Endothelial cell of umbilical vein (primary cell): ENCODE results near the gene SDC3. TPM values are rescaled to one million over a fixed set of nuclear protein-coding genes. Genes with fewer than 3 reads are reported as not detected.

Experiments used
- BruUV-seq: library from RNA; stranded (reverse); fragments of 400-500 nt; replicated peaks from 2 replicates; lab custom pipeline; 2021; lab: Mats Ljungman, UMichigan
- CTCF ChIA-PET: fragments of 300-600, 350-600 bp; sonication (Branson Sonifier 250); formaldehyde crosslinking; loops from one replicate; lab custom pipeline; 2021; ENCODE audit warnings: antibody characterized with exemption, inconsistent platforms; lab: Charles Lee
- POLR2A ChIA-PET: fragments of 300-600, 350-600 bp; sonication (Branson Sonifier 250); formaldehyde crosslinking; loops from one replicate; lab custom pipeline; 2021; ENCODE audit warnings: antibody characterized with exemption, inconsistent platforms; lab: Charles Lee
- DNase-seq: peaks from one replicate; pipeline ENCODE4 v3.0.0-alpha.2; 2011; ENCODE audit warnings: low read depth, low spot score
- FAIRE-seq: peaks from 2 replicates; lab custom pipeline; 2011; peaks lifted over from hg19 to GRCh38; lab: Jason Lieb, UNC
- H2AFZ ChIP-seq: 2 replicates; pipeline ENCODE4 v1.6.0; 2012; ENCODE audit warnings: low read depth, low read length, control low read depth, inconsistent platforms
- H3K27ac ChIP-seq: 2 replicates; pipeline ENCODE4 v1.5.1; 2011; ENCODE audit warnings: low read depth, mild to moderate bottlenecking, control low read depth, low read length, moderate library complexity; ENCODE audit not compliant: insufficient read depth
- H3K27me3 ChIP-seq, 2 experiments: 2 replicates each; pipeline versions ENCODE4 v1.6.0 to v1.6.1; 2011; ENCODE audit warnings: low read length in 2 of 2, mixed read lengths in 1 of 2; ENCODE audit not compliant: control insufficient read depth in 2 of 2, insufficient read depth in 2 of 2
- H3K36me3 ChIP-seq, 2 experiments: 2 replicates in 1 of 2; 3 replicates in 1 of 2; pipeline ENCODE4 v1.5.1; 2011; ENCODE audit warnings: low read length in 2 of 2, mild to moderate bottlenecking in 1 of 2, moderate library complexity in 1 of 2; ENCODE audit not compliant: control insufficient read depth in 2 of 2, insufficient read depth in 2 of 2; ENCODE audit errors: extremely low read depth in 1 of 2
- H3K4me1 ChIP-seq: 3 replicates; pipeline ENCODE4 v1.5.1; 2011; ENCODE audit warnings: mild to moderate bottlenecking, low read length; ENCODE audit not compliant: control insufficient read depth, insufficient read depth; ENCODE audit errors: extremely low read depth
- H3K4me2 ChIP-seq: 2 replicates; pipeline ENCODE4 v1.6.1; 2011; ENCODE audit warnings: low read length, control low read depth, mixed read lengths; ENCODE audit not compliant: insufficient read depth
- H3K4me3 ChIP-seq, 3 experiments: fragments of 200-600 bp in 1 of 3; sonication (generic), shearing (Covaris generic) in 1 of 3; replicated peaks in 1 of 3; 2 replicates each; pipeline ENCODE4 v1.5.1; 2011 to 2016; ENCODE audit warnings: control low read depth in 3 of 3, low read length in 3 of 3, mild to moderate bottlenecking in 2 of 3, inconsistent platforms in 1 of 3, low read depth in 1 of 3, moderate library complexity in 1 of 3; ENCODE audit not compliant: insufficient read depth in 1 of 3
- H3K79me2 ChIP-seq: 2 replicates; pipeline ENCODE4 v1.6.0; 2012; ENCODE audit warnings: low read length, inconsistent platforms; ENCODE audit not compliant: control insufficient read depth, insufficient read depth
- H3K9ac ChIP-seq: replicated peaks from 2 replicates; pipeline ENCODE3; 2011; ENCODE audit warnings: low read length, control low read depth; ENCODE audit not compliant: insufficient read depth; ENCODE audit errors: extremely low read depth
- H3K9me1 ChIP-seq: replicated peaks from 3 replicates; pipeline ENCODE4 v1.6.0; 2011; ENCODE audit warnings: mild to moderate bottlenecking, low read length; ENCODE audit not compliant: control insufficient read depth, insufficient read depth; ENCODE audit errors: extremely low read depth
- H3K9me3 ChIP-seq: replicated peaks from 2 replicates; pipeline ENCODE4 v1.5.1; 2012; ENCODE audit warnings: low read length, inconsistent platforms; ENCODE audit not compliant: control insufficient read depth, insufficient read depth
- H4K20me1 ChIP-seq: replicated peaks from 2 replicates; pipeline ENCODE3; 2011; ENCODE audit warnings: mild to moderate bottlenecking, low read length; ENCODE audit not compliant: control insufficient read depth, insufficient read depth; ENCODE audit errors: extremely low read depth
- EZH2 ChIP-seq: IDR thresholded peaks from 2 replicates; pipeline ENCODE4 v1.6.1; 2012; ENCODE audit warnings: borderline replicate concordance, low read depth, mild to moderate bottlenecking, moderate library complexity, low read length, inconsistent platforms; ENCODE audit not compliant: severe bottlenecking
- FOS ChIP-seq: IDR thresholded peaks from 2 replicates; pipeline ENCODE4 v1.6.1; 2011; ENCODE audit warnings: mild to moderate bottlenecking, low read length, moderate library complexity, borderline replicate concordance; ENCODE audit not compliant: insufficient read depth
- GATA2 ChIP-seq: IDR thresholded peaks from 2 replicates; pipeline ENCODE4 v1.7.0; 2011; ENCODE audit warnings: low read depth, mild to moderate bottlenecking, moderate library complexity, mixed read lengths, low read length; ENCODE audit not compliant: insufficient read length, insufficient read depth
- JUN ChIP-seq: IDR thresholded peaks from 2 replicates; pipeline ENCODE4 v1.6.1; 2011; ENCODE audit warnings: borderline replicate concordance, low read depth; ENCODE audit not compliant: insufficient read length, insufficient read depth
- MYC ChIP-seq: IDR thresholded peaks from one replicate; pipeline ENCODE4 v1.6.1; 2011; ENCODE audit warnings: mild to moderate bottlenecking, low read depth, low read length
- POLR2A ChIP-seq: IDR thresholded peaks from 2 replicates; pipeline ENCODE4 v1.6.1; 2012; ENCODE audit warnings: low read depth, mild to moderate bottlenecking, control low read depth, low read length
- POLR2AphosphoS5 ChIP-seq: IDR thresholded peaks from 2 replicates; pipeline ENCODE4 v1.6.1; 2012; ENCODE audit warnings: low read depth, mild to moderate bottlenecking, control low read depth, low read length, moderate library complexity; ENCODE audit not compliant: insufficient read depth
- dilution Hi-C: fragments of 300-500 bp; cut with MboI; formaldehyde crosslinking; loops from one replicate; pipeline ENCODE4 v1.15.0; 2019; ENCODE audit warnings: low sequenced_read_pairs; ENCODE audit not compliant: extremely low pct_ligation_motif_present
- intact Hi-C: fragments of 100-400 bp; cut with micrococcal nuclease; formaldehyde crosslinking; loops from one replicate; pipeline ENCODE4 v1.10.0; 2022
- polyA plus RNA-seq, 4 experiments: library from polyadenylated mRNA; depleted of rRNA in 3 of 4; stranded (reverse) in 3 of 4; unstranded in 1 of 4; fragments of >200 nt; gene quantifications; 2 replicates each; pipeline versions ENCODE4 v1.2.1 to v1.2.3, GENCODE V29; 2011 to 2012; ENCODE audit warnings: missing spikeins in 1 of 4
- total RNA-seq: library from RNA; stranded (reverse); gene quantifications from 2 replicates; pipeline ENCODE4 v1.2.3, GENCODE V29; 2021
- TF ChIP-seq, protein P1 (sequence below): IDR thresholded peaks from 2 replicates; pipeline ENCODE4 v1.6.1; 2011; ENCODE audit not compliant: insufficient read depth, insufficient read length
- TF ChIP-seq, protein P2 (sequence below), 2 donors: IDR thresholded peaks; 1 replicate in 1 of 2; 2 replicates in 1 of 2; pipeline ENCODE4 v1.5.1; 2011; ENCODE audit warnings: low read length in 2 of 2, mild to moderate bottlenecking in 2 of 2, moderate library complexity in 2 of 2, control low read depth in 1 of 2, inconsistent platforms in 1 of 2, low read depth in 1 of 2; ENCODE audit not compliant: insufficient read depth in 1 of 2; ENCODE audit errors: extremely low read depth in 1 of 2

Gene SDC3
- total and polyA plus RNA-seq, 2 donors (not counting 3 experiments of a cell fraction or from before 2014, with no cell fraction given) = 7.1 to 25.9 TPM

DNA sequence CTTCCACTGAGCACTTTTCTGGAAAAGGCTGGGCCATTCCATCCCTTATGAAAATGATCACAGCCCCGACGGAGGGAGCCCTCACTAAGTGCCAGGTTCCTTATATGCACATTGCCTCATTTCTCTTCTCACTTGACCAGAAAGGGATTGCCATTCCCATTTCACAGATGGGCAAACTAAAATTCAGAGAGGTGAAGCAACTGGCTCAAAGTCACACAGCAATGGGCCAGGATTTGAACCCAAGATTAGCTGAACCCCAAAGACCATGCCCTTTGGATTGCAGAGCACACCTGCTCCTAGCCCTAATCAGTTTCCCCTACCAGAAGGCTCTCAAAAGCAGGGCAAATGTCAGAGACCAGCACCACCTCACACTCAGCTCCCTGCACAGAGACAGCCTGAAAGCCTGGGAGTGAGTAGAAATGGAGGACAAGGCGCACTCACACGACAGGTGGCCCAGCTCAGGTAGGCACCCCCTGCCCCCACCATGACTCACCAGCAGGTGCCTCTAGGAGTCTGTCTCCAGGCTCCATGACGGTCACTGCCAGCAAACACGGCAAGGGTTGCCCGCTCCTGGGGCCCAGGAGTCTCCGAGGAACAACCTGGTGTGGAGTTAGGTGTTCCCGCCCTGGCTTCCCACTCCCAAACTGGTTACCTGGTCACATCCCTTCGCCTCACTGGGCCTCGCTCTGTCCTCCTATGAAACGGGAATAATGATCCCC lies 21.7 kb downstream of the SDC3 start:
- POLR2A ChIA-PET = no interaction called here
- Histone ChIP-seq H2AFZ (no peak overlapping the region), H3K27ac (no peak overlapping the region), H3K9ac (no peak overlapping the region), H3K27me3 (no peaks in the 10 kb centered on the region), H3K4me3 (no peak overlapping the region), H3K4me2 (no peak overlapping the region), H3K79me2 (no peaks in the 10 kb centered on the region), H3K9me1 (no peaks in the 10 kb centered on the region), H3K36me3 (no peaks in the 10 kb centered on the region), H4K20me1 (no peaks in the 10 kb centered on the region), H3K4me1 (no peaks in the 10 kb centered on the region), H3K9me3 (no peaks in the 10 kb centered on the region)
- no peak for FAIRE-seq
- TF ChIP-seq, protein P1, sequence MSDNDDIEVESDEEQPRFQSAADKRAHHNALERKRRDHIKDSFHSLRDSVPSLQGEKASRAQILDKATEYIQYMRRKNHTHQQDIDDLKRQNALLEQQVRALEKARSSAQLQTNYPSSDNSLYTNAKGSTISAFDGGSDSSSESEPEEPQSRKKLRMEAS = no peak
- TF ChIP-seq FOS (no peak), JUN (no peak), EZH2 (no peak), POLR2AphosphoS5 (no peak), POLR2A (no peak), MYC (no peak), GATA2 (no peak)
- TF ChIP-seq, protein P2, sequence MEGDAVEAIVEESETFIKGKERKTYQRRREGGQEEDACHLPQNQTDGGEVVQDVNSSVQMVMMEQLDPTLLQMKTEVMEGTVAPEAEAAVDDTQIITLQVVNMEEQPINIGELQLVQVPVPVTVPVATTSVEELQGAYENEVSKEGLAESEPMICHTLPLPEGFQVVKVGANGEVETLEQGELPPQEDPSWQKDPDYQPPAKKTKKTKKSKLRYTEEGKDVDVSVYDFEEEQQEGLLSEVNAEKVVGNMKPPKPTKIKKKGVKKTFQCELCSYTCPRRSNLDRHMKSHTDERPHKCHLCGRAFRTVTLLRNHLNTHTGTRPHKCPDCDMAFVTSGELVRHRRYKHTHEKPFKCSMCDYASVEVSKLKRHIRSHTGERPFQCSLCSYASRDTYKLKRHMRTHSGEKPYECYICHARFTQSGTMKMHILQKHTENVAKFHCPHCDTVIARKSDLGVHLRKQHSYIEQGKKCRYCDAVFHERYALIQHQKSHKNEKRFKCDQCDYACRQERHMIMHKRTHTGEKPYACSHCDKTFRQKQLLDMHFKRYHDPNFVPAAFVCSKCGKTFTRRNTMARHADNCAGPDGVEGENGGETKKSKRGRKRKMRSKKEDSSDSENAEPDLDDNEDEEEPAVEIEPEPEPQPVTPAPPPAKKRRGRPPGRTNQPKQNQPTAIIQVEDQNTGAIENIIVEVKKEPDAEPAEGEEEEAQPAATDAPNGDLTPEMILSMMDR (IDR thresholded peaks at IDR 0.05; ENCODE audit: extremely low read depth in 1 of 2, insufficient read depth in 1 of 2, low read depth in 1 of 2, low read length in 2 of 2) = no peak
- DNase-seq = no peak
- dilution Hi-C loops = no loop called here
- BruUV-seq = no TSS peak
- intact Hi-C loops = no loop called here
- CTCF ChIA-PET = interaction anchor here (2.5 kb wide), 1 partner anchor 86 kb away, joined by 6 read pairs; no protein-coding TSS in a partner anchor
